HG03378 (cell line): Measurements from ENCODE around the gene MAP2K5.

ENCODE experiments used
- ATAC-seq: cut with Tn5 transposase; IDR thresholded peaks from one replicate; pipeline ENCODE4 v1.9.1; 2021; ENCODE audit warnings: mild to moderate bottlenecking, moderate library complexity; ENCODE audit not compliant: unreplicated experiment

The MAP2K5 gene

DNA sequence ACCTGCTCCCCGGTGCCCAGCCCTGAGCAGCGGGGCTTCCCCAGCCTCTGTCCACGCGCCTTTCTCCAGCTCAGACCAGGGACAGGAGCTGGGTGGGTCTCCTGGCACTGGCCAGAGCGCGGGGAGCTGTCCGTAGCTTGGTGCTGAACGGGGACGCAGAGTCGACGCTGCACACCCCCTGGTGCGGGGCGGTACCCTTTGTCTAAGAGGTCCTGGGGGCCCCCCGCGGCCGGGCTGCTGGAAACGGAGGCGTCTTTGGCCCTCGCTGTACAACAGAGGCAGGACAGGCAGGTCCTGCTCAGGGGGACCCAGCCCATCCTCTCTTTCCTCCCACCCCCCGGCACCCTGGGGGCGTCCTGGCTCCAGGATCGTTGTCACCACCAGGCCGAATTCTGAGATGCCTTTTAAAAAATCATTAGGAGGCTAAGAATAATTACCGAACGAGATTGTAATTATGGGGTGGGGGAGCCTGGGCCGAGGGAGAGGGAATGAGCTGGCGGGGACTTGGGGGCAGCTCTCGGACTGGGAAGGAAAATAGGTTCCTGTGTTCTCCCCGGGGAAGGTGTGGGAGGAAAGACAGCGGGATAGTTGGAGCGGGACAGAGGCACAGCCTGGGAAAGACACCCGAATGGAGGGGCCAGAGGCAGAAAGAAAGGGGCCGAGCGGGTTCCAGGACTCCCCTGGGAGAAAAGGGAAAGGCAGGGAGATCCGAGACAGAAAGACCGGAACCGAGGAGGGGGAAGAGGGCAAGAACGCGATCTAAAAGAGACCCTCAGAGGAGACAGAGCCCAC lies 278.7 kb downstream of the MAP2K5 start:
- ATAC-seq, result no peak

DNA sequence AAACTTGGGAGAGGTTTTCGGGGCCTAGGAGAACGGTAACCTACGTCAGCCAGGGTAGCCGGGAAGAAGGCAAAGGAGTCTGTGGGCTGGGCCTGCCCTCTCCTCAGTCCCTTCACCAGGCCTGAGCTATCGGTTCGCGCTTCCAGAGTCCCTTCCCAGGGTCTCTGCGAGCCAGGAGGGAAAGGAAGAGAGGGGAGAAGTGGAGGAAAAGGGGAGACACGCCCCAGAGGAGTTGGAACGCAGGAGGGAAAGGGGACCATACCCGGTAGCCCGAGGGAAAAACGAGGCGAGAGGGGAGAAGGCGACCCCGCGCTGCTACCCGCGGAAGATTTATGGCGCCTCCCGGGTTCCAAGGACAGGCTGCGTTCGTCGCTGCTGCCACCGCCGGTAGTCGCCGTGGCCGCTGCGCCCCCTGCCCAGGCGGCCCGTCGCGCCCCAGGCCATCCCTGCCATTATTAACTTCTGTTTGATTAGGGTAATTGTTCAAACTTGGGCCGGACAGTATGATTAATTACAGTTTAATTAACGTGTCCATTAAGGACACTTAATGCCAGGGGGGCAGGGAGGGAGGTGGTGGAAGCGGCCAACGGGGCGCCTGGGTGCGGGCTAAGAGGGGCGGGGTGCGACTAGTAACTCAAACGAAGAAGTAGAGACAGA lies 279.4 kb downstream of the MAP2K5 start:
- ATAC-seq, result no peak

DNA sequence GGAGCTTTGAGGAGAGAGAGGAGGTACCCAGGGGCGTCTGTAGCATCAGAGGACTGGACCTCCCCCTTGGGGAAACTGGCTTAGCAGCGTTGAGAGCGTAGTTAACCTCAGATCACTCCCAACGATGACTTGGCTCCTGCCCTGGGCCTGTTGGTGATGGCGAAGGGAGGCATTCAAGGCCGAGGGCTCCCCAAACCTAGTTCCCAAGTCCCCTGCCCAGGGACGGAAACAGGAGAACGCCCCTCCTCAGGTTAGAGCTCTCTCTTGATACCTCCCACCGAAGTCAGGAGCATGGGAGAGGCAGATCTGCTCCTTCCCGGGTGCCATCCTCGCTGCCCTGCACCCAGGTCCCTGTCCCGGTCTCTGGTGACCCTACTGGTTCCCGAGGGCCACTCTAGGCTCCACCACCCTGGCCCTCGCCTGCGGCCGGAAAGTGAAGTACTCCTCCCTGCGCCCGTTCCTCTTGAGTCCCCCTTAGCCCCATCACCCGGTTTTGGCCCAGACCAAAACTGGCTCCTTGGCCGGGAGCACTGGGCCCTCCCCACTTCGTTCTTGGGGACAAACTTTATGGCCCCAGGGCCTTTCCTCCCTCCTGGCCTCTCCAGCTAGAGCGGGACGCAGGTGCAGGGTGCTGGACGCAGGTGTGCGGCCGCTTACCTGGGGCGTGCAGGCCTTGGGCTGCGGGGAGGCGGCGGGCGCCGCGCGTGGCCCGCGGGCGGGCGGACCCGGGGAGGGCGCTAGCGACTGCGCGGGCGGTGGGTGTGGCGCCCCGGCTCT lies 280.2 kb downstream of the MAP2K5 start:
- no peak for ATAC-seq

DNA sequence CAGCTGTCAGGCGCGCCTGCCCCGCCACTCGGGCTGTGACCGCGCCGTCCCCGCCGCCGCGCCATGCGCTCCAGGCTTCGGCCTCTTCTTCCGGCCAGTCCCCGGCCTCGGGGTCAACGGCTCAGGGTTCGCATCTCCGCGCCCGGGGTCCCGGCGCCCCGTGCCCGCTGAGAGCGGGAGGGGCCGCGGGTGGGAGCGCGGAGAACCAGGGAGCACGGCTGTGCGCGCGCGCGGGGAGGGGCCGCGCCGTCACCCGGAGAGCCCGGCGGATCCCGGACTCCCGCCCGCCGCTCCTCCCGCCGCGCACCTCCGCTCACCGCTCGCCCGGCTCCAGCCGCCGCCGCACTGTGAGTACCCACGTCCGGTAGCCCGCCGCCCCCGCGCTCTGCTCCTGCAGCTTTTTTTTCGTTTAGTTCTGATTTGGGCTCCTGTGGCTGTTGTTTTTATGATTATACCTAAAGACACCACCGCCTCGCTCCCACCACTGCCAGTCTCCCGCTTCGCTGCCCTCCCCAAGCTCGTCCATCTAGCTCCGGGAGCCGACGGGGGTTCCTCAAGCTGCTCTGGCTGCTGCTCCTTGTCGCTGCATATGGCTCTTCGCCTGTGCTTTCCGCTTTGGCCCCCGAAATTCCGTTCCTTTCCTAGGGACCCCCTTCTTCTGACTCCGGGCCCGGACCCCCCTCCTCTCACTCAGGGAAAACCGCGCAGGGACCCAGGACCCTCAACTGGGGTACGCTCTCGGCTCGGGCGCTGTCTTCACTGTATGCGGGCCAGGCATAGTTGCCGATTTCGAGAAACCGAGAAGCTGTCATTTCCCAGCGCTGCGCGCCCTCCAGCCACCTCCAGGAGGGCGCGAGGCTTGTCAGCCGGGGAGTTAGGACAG lies 281.1 kb downstream of the MAP2K5 start:
- ATAC-seq, result no peak

DNA sequence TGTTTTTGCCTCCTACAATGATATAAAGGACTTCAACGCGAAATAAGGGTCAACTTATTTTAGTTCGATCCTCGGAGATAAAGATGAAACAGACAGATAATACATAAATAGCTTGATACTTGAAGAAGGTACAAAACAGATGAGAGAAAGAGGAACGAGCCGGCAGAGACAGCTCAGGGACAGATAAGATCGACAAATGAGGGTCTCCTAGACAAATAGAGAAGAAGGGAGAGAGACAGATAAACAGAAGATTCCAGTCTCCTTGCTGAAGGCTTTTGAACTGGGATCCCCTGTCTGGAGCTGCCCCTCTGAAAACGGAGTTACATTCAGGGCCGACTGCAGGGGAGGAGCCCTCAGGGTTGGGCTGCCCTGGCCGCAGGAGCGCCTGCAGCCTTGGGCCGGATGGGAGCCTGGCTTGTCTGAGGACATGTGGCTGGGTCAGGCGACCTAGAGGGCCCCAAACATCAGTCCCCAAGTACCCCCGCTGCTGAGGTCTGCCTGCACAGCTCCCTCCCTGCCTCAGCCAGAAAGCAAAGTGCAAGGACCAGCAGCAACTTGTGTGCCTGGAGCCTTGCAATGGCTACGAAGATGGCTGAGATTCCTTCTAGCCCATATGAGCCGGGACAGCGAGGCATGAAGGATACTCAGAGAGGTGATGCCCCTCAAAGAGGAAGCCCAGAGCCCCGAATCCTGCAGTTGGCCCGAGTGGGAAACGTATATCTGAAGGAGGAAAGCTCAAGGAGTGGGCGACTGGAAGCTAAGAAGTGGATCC lies 281.9 kb downstream of the MAP2K5 start:
- no peak for ATAC-seq

DNA sequence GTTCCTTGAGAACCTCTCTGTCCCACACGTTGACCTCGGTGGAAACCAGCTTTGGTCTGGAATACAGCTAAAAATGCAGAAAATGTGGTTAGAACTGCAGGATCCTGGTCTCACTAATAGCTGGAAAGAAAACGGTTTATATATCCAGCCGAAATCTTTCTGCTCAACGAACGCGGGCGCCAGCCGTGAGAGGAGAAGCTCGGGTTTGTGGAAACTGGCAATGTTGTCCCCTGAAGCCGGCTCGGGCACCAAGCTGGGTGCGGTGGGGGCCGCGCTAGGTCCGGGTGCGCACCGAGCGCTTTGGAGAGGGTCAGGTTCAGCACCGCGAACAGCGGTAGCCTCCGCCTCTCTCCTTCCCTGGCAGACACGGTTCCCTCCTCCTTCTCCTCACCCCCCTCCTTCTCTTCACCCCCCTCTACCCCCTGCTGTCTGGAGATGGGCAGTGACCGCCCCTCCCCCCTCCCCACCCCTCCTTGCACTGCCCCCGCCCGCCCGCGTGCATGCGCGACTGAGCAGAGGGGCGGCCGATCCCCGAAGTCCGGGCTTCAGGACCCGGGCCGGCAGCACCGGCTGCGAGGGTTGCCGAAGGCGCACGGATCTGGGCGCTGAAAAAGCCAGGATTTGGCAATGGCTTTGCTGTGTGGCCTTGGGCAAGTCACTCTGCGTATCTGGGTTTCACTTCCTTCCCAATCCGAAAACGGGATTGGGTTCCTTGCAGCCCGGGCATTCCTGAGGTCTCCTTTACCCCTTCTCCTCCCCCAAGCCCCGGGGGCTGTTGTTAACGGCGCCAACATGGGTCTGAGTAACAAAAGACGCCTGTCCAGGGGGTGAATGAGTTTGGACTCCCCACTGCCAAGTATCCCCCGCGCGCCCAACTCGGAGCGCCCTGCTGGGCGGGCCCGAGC lies 282.7 kb downstream of the MAP2K5 start, which contains the start of gene SKOR1:
Gene SKOR1 (plus strand): TSS at position 534 of the 905 bp plus-strand sequence. CDS start 94 bp downstream, at position 628.
- no peak for ATAC-seq

DNA sequence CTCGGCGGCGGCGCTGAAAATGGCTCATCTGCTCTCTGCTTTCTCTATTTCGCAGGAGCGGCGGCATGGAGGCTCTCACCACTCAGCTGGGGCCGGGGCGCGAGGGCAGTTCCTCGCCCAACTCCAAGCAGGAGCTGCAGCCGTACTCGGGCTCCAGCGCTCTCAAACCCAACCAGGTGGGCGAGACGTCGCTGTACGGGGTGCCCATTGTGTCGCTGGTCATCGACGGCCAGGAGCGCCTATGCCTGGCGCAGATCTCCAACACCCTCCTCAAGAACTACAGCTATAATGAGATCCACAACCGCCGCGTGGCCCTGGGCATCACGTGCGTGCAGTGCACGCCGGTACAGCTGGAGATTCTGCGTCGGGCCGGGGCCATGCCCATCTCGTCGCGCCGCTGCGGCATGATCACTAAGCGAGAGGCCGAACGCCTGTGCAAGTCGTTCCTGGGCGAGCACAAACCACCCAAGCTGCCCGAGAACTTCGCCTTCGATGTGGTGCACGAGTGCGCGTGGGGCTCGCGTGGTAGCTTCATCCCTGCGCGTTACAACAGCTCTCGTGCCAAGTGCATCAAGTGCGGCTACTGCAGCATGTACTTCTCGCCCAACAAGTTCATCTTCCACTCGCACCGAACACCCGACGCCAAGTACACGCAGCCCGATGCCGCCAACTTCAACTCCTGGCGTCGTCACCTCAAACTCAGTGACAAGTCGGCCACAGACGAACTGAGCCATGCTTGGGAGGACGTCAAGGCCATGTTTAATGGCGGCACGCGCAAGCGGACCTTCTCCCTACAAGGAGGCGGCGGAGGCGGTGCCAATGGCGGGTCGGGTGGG lies 283.6 kb downstream of the MAP2K5 start:
- no peak for ATAC-seq

DNA sequence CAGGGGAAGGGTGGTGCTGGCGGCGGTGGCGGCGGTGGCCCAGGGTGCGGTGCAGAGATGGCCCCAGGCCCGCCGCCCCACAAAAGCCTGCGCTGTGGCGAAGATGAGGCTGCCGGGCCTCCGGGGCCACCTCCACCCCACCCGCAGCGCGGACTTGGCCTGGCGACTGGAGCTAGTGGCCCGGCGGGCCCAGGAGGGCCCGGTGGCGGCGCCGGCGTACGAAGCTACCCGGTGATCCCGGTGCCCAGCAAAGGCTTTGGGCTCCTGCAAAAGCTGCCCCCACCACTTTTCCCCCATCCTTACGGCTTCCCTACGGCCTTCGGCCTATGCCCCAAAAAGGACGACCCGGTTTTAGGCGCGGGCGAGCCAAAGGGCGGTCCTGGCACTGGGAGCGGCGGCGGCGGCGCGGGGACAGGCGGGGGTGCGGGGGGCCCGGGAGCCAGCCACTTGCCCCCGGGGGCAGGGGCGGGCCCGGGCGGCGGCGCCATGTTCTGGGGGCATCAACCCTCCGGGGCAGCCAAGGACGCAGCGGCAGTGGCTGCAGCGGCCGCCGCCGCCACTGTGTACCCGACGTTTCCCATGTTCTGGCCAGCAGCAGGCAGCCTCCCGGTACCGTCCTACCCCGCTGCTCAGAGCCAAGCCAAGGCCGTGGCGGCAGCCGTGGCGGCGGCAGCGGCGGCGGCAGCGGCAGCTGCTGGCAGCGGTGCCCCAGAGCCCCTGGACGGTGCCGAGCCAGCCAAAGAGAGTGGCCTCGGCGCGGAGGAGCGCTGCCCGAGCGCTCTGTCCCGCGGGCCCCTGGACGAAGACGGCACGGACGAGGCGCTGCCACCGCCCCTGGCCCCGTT lies 284.4 kb downstream of the MAP2K5 start:
- ATAC-seq, result no peak

DNA sequence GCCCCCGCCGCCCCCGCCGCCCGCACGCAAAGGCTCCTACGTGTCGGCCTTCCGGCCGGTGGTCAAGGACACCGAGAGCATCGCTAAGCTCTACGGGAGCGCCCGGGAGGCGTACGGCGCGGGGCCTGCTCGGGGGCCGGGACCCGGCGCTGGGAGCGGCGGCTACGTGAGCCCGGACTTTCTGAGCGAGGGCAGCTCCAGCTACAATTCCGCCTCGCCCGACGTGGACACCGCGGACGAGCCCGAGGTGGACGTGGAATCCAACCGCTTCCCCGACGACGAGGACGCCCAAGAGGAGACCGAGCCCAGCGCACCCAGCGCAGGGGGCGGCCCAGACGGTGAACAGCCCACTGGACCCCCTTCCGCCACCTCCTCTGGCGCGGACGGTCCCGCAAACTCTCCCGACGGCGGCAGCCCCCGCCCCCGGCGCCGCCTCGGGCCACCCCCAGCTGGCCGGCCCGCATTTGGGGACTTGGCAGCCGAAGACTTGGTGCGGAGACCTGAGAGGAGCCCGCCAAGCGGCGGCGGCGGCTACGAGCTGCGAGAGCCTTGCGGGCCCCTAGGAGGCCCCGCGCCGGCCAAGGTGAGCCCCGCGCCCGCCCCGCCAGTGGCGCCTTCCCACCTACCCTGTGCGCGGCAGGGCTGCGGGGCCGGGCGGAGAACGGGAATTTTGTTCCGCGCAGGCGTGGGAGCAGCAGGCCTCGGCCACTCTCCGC lies 285.2 kb downstream of the MAP2K5 start:
- ATAC-seq, result no peak

DNA sequence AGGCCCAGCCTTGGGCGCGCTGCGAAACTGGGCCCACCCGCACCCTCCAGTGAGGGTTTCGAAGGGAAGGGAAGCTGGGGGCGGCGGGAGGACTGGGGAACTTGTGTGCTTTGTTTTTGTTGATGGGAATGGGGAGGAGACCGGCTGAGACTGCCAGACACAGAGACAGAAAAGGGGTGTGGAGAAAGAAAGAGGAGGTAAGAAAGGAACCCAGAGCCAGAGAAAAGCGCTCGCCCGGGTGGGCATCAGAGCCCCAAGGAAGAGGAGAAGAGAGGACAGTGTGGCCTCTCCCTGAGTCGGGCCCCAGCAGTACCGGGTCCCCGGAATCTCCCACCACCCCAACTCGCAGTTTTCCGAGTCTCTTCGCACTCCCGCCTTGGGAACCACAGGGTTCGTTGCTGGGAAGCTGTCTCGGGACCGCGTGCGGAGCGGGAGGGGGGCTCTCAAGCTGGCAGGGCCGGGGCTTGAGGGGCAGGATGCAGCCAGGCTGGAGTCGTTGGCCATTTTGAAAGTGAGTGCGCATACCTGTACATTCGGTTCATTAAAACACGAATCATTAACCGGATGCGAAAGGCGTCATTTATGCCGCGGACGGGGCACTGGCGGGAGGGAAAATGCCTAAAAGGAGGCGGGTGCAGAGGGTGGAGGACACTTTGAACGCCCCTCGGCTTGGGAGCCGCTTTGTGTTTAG lies 285.9 kb downstream of the MAP2K5 start:
- no peak for ATAC-seq

DNA sequence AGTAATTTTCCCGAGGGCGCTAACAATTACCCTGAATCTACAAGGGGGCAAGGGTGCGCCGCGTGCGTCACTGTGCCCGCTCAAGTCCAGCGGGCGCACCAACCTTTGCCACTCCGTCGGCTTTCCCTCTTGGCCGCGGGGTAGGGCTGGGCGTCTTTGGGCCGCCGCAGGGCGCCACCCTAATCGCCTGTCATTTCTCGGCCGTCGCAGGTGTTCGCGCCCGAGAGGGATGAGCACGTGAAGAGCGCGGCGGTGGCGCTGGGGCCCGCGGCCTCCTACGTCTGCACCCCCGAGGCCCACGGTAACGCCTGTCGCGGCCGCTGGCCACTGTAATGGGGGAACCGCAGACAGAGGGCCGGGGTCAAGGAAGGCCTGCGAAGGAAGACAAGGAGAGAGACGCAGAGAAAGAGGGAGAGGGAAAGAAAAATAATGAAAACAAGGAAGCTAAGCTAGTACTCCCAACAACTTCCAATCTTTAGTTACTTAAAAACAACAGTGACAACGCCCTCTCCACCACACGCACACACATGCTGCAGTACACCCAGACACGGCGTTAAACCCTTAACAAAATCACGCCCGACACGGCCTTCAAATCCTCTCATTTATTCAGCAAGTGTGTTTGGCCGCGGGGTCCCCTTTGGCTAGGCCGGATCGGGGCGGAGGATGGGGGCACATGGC lies 286.6 kb downstream of the MAP2K5 start:
- ATAC-seq, result no peak

DNA sequence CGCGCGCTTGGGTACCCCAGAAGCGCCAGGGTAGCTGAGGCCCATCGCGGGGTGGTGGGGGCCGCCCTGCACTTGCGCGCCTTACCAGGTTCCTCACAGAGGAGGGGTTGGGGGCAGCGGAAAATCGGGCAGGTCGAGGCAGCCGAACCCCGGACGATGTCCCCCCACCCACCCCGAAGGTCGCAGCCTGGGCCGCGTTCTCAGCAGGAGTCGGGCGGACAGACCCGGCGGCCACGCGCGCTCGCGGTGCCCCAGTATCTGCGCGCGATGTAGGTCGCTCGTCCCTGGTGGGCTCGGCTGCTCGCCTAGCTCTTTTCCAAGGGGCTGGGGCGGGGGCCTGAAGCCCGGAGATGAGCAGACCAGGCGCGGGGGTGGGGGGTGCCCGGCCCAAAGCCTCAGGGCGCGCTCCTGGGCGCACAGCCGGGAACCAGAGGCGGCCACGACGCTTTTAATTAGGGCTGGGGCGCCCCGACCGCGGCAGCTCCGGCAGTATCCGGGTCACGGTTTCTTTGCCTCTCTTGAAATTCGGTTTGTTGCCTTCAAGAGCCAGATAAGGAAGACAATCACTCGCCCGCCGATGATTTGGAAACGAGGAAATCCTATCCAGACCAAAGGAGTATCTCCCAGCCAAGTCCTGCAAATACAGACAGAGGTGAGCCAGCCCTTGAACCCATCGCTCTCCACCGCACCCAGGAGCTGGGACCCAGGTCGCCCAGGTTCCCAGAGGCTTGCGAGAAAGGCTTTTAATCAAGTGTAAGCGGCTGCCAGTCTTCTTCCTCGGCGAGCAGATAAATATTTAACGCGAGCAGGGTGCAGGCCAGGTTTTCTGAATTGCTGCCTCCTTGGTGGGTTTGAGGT lies 287.4 kb downstream of the MAP2K5 start:
- no peak for ATAC-seq

DNA sequence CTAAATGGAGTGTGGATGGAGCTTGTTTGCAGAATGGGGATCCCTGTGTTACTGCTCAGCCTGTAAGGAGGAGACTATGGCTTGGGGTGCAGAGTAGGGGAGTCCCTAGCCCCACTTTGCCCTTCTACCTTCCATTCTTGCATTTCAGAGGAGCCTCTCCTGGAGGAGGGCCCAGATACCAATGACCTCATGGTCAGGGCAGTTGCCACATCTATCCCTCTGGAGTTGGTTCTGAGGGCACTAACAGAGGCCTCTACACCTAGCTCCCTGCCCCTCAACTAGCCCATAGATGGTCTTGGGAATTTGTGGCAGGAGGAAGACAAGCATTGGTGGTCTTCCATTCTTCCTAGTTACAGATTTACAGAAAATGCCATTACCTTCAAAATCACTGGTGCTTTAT lies 288.9 kb downstream of the MAP2K5 start:
- ATAC-seq, result no peak

DNA sequence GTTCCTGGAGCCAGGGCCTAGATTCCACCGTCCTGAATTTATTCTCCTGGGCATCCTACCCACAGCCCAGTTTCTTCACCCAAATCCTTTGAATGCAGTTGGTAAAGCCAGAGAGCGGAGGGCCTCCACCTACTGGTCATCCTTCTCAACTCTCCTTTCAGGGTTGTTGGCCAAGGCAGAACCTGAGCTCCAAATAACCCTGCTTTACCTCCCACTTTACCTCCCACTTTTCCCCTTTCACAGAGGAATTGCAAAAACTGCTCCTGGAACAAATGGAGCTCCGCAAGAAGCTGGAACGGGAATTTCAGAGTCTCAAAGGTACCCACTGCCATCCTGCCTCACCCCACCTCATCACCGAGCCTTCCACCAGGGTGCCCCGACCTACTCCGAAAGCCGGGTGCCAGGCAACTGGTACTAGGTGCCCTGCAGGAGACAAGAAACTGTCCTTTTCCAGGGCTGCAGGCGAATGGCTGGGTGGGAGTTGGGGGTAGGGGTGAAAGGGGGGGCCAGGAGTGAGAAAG lies 289.6 kb downstream of the MAP2K5 start:
- ATAC-seq, result no peak
